Measurements from ENCODE around the gene TCL1A.
"Not testable (repeated sequence)": the region's sequence is repeated elsewhere in the genome, so short reads cannot be mapped to it uniquely, and the experiment has no call there.

Gene TCL1A, protein sequence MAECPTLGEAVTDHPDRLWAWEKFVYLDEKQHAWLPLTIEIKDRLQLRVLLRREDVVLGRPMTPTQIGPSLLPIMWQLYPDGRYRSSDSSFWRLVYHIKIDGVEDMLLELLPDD

DNA sequence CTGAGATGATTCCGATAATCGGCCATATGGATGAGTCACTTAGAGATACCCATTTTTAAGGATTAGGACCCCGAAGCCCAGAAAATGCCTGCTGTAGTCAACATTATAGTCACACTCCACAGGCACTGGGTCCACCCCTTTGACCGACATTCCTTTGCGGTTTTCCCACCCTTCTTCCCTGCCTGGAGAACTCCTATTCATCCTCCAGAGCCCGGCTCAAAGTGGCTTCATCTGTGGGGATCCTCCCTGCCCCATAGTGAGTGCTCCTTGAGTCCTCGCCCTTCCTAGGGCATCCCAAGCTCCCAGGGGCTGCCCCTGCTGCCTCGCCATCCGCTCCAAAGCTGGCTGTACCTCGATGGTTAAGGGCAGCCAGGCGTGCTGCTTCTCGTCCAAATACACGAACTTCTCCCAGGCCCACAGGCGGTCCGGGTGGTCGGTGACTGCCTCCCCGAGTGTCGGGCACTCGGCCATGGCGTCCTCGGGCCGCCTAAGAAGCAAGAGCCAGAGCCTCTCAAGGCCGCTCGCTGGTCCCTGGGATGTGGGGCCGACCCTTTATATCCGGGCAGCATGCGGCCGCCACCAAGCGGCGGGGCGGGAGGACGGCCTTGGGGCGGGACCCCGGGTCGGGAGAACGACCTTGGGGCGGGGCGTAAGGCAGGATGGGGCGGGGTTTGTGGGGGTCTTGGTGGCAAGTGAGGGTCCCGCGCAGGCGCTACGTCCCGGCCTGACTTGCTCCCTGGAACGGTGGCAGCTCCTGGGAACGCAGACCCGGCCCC, at the start of gene TCL1A:
TSS of gene TCL1A (minus strand) at position 530 of the 776 bp plus-strand sequence. CDS start at position 471, 59 bp downstream.
- DNase-seq (ENCODE audit: low read depth in 2 of 2), result no peak

DNA sequence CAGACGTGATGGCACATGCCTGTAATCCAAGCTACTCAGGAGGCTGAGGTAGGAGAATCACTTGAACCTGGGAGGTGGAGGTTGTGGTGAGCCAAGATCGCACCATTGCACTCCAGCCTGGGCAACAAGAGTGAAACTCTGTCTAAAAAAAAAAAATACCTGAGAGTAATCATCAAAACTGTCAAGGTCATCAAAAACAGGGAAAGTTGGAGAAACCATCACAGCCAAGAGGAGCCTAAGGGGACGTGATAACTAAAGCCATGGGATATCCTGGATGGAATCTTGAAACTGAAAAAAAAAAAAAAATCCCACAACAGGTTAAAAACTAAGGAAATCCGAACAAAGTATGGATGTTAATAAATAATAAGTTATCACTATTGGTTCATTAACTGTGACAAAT, 49.1 kb upstream of the TCL1A start:
- DNase-seq (ENCODE audit: low read depth in 2 of 2), result not testable (repeated sequence)

DNA sequence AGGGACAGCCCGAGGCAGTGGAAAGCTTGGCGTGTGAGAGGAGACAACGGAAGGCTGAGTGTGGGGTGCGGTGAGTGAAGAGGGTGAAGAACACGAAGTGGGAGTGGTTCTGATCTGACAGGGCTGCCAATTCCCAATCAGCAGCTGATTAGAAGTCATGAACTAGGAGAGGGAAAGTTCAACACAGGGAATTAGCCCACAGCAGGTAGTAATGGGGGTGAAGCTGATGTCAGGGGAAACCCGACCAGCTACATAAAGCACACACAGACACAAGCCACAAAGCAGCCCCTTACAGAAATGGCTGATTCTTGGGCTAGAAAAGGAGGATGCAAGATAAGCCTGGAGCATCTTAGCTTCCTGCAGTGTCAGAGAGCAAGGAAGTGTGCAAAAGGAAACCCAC, 47.5 kb upstream of the TCL1A start:
- DNase-seq (ENCODE audit: low read depth in 2 of 2), result no peak

DNA sequence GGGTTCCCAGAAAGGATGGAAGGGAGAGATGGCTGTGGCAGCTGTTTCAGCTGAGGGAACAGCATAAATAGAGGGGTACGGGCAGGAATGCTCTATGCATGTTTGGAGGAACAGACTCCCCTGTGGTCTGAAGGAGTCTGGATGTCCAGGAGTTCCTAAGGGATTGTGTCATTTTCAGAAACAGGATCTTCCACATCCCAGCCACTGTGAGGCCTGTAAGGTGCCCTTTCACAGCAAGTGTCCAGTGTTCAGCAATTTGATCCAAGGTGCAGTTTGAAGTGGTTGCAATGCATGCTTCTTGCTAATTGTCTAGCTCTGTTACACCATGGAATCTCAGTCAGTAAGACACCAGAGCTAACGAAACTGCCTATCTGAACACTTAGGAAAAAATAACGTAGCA, 46.7 kb upstream of the TCL1A start:
- DNase-seq (ENCODE audit: low read depth in 2 of 2), result no peak

DNA sequence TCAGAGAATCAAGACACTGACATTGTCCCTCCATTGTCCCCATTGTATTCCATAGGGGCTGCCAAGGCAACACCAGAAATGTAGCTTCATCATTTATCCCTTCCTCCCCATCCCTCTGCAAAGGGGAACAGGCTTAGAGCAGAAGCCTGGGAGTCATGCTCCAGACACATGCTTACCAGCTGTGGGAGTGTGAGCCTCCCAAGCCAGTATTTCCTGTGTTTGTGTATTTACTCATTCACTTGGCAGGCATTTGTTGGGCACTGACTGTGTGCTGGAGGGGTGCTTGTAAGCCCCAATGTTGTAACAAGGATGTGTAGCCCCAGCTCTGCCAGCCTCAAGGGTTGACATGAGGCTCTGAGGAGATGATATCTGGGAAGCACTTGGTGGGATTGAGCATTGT, 46.0 kb upstream of the TCL1A start:
- no peak for DNase-seq (ENCODE audit: low read depth in 2 of 2)

DNA sequence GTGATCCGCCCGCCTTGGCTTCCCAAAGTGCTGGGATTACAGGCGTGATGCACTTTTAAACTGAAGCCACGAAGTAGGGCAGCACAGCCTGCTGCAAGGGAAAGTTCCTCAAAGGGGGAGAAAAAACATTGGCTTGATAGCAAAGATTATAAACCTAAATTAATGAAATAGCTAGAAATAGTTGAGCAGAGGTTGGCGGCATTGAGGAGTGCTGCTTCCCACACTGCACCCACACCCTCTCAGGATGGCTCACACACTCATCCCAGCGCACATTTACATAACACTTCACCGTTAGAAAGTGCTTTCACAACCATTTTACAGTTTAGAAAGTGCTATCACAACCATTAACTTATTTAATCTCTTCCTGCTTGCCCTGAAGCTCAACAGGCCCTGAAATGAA, 44.4 kb upstream of the TCL1A start:
- no peak for DNase-seq (ENCODE audit: low read depth in 2 of 2)

DNA sequence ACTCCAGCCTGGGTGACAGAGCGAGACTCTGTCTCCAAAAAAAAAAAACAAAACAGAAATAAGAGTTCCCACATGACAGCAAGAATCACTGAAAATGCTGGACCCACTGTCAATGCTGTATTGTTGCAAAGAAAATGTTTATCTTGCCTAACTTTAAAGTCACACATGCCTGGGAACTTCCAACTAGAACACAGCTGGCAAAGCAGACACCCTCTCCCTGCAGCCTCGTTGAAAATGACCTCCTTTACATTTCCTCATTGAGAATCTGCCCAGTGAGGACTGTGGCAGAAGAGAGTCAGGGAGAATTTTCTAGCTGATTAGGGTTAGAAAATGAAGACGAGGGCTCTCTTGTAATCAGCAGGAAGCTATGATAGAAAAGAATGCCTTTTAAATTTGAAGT, 42.8 kb upstream of the TCL1A start:
- DNase-seq (ENCODE audit: low read depth in 2 of 2), result no peak

DNA sequence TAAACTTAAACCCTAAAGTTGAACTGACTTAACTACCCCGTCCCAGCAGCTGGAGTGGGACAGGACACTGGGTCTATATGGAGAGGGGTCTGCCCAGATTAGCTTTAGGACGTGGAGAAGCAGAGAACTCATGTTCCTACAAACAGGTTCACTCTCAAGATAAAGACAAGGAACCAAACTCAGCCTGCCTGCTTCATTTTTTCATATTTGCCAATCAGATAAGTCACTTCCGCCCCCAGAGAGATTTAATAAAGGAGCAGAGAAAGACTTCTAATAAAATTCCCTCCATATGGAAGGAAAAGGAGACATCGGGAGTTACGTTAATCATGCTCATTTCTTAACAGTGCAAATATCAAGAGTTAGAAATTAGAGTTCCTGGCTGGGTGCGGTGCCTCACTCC, 42.2 kb upstream of the TCL1A start:
- DNase-seq (ENCODE audit: low read depth in 2 of 2), result no peak

DNA sequence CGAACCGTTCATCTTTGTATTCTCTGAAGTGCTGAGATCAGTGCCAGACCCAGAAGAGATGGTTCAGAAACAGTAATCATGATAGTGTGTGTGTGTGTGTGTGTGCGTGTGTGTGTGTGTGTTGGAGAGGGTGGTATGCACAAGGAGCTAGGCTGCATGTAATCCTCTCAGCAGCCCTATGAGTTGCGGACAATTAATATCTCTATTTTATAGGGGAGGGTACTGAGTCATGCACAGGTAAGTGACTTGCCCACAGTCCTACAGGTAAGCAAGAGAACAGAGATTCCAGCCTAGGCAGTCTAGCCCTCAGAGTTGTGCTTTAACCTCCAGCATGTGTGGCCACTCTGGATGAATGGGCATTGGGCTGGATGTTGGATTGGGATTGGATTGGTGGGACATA, 27.9 kb upstream of the TCL1A start:
- no peak for DNase-seq (ENCODE audit: low read depth in 2 of 2)

DNA sequence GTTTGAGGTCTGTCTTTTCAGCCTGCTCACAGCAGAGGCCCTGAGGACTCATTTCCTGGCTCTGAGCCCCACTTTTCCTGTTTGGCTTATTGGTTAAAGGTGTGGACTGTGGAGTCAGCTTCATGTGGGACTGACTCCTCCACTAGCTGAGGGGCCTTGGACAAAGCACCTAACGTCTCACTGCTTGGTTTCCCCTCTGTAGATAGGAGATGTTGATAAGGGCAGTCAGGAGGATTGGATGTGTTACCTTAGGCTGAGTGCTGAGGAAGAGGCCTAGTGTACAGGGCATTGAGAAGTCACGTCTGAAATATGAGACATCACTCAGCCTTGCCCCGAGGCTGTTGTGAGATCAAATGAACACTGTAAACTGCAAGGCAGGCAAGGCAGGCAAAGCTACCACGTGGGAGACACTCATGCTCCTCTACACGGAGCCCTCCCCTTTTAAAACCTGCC, 27.1 kb upstream of the TCL1A start:
- no peak for DNase-seq (ENCODE audit: low read depth in 2 of 2)

DNA sequence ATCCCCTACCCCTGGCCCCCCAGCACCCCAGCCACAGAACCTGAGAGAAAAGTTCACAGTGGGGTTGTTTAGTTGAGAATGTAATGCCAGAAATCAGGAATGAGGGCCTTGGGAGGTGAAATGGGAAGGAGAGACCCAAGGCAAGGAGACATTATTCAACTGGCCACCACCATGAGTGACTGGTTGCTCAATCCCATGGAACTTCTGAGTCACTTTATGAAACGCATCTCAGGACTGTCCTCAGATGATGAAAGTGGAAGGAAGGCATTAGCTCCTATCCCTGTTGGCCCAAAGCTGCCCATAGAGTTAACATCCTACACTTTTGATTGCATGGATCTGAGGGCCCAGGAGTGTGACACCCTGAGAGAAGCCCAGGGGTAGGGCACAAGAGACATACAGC, 25.4 kb upstream of the TCL1A start:
- no peak for DNase-seq (ENCODE audit: low read depth in 2 of 2)

DNA sequence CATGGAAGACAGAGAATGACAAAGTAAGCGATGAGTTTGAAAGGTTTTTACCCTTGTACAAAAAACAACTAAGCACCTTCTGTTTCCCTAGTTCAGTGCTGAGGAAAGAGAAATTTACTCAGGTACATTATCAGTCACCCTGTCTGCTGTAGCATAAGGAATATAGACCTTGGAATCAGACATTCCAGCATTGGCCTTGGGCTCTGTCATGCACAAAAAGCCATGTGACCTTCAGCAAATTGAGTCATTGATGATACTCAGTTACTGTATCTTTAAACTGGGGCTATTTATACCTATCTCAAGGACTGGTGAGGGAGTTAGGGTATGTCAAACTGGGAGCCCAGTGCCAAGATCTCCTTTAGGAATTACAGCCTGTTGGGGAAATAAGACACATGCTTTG, 19.3 kb upstream of the TCL1A start:
- DNase-seq (ENCODE audit: low read depth in 2 of 2), result no peak

DNA sequence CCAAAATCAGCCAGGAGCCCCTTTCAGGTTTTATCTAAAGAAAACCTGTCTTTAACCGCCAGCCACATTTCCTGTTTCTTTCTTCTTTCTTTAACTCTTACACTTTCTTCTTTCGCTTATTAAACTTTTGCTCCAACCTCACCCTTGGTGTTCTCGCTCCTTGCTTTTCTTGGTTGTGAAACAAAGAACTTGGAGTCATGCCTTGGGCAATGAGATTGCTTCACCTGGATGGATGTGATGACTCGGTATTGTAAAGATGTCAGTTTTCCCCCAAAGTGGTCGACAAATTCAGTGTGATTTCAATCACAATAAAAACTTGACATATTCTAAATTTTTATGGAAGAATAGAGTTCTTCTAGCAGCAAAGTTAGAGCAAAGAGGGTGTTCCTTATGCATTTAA, 16.2 kb upstream of the TCL1A start:
- no peak for DNase-seq (ENCODE audit: low read depth in 2 of 2)

DNA sequence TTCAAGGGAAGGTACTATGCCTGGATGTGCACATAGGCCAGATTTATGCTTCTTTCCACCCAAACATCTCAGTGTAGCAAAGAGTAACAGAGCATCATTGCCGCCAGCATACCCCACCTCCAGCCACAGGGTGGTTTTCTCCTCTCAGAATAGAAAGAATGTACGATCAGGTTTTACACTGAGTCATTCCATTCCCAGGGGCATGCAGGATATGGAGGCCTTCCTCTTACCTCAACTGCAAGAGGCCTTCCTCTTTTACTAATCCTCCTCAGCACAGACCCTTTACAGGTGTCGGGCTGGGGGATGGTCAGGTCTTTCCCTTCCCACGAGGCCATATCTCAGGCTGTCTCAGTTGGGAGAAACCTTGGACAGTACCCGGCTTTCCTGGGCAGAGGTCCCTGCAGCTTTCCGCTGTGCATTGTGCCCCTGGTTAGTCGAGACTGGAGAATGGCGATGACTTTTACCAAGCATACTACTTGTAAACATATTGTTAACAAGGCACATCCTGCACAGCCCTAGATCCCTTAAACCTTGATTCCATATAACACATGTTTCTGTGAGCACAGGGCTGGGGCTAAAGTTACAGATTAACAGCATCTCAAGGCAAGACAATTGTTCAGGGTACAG, 15.6 kb upstream of the TCL1A start:
- not testable (repeated sequence) for DNase-seq (ENCODE audit: low read depth in 2 of 2)

DNA sequence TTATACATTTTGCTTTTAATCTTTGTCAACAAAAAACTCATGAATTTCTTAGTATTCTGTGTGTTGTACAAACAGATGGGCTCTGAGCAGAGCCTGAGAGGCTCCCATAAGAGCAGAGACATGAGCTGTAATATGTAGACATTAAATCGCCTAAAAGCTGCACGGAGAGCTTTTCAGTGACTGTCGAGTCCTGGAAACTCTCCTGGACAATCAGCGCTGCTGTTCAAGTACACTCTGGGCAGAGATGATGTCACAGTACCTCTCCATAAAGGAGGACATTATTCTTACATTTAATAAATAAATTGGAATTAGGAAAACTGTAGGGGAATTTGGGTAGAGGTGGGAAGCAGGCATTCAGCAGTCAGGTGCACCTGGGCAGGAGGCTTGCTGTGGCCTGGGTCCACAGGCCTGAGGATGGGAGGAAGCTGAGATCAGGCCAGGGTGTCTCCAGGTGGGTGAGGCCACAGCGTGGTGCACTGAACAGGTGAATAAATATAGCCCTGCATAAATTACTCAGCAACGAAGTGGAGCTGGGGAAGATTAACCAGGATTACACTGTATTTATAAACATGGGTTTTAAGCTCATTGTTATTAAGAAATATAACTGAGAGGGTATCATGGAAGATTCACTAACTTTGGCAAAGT, 13.3 kb upstream of the TCL1A start:
- no peak for DNase-seq (ENCODE audit: low read depth in 2 of 2)

DNA sequence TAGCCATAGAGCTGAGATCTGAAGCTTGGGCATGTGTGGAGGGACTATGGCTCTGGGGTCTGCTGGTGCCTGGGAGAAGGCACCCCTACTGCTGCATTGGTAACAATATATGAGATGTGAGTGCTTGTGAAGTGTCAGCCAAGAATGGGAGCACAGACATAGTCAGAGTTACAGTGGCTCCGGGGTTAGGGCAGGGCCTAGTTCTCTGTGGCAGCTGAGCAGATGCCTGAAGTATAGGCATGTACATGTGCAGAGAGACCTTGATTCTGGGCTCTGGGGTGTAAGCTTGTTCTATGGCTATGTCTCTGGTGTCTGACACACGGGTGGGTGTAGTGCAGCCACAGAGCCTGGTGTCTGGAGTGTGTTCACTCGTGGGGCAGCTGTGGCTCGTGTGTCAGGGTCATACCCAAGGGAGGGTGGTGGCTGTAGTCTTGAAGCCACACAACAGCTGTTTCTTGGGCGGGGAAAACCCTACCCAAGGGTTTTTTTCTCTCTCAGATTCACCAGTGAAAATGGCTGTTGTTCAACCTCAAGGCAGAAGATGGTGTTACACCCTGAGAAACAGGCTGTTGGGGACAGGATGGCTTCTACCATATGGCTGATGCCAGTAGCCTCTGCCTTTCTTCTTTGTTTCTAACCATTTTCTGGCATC, 11.9 kb upstream of the TCL1A start:
- no peak for DNase-seq (ENCODE audit: low read depth in 2 of 2)

DNA sequence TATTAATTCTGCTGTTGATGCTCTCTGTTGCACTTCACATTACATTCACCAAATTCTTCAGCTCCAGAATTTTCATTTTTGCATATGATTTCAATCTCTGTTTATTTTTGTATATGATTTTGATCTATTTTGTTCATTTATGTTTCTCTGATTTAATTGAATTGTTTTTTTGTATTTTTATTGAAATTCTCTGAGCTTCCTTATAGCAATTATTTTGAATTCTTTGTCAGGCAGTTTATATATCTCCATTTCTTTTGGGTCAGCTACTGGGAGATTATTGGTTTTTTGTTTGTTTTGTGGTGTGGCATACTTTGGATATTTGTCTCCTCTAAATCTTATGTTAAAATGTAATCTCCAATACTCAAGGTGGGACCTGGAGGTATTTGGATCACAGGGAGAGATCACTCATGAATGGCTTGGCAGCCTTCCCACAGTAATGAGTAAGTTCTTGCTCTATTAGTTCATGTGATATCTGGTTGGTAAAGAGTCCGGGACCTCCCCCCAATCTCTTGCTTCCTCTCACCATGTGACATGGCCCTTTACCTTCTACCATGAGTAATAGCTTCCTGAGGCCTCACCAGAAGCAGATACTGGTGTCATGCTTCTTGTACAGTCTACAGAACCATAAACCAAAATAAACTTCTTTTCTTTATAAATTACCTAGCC, 8.7 kb upstream of the TCL1A start:
- no peak for DNase-seq (ENCODE audit: low read depth in 2 of 2)

DNA sequence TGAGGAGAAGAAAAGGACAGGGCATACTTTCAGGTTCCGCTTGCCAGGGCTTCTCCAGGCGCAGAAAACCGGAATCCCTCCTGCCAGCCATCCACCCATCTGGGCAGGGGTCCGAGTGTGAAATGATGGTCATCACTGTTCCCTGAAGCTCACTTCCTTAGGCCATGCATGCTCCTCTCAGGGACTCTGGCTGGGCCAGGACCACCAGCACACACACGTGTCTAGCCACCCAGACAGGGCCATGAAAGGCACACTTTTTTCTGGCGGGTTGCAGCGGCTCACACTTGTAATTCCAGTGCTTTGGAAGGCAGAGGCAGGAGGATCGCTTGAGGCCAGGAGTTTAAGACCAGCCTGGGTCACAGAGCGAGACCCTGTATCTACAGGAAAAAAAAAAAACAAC, 1.5 kb downstream of the TCL1A start:
- no peak for DNase-seq (ENCODE audit: low read depth in 2 of 2)

DNA sequence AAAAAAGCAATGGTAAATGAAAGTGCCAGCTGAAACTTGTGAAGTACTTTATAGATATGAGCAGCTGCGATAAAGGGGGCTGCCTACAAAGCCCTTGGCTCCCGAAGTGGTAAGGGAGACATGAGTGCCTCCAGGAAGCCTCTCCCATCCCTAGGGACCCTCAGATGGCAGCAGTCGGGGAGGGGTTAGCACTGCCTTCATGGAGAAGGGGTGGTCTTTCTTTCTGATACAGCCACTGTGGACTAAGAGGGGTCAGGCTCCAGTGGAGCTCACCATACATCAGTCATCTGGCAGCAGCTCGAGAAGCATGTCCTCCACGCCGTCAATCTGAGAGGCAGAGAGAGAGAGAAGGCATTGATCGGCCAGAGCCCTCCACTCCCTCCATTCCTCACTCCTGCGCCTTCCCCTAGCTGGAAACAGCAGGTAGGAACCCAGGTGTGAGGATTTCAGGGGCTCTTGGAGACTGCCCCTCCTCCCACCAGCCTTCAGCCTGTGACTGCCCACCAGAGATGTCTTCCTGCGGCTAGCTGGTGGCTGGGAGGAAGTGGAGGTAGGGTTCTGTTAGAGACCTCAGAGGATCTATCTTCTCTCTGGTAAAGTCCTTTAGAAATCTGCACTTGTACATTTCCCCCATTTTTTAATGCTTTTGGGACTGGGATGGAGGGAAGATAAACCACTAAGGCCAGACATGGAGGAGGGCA, 2.3 kb downstream of the TCL1A start:
- no peak for DNase-seq (ENCODE audit: low read depth in 2 of 2)

DNA sequence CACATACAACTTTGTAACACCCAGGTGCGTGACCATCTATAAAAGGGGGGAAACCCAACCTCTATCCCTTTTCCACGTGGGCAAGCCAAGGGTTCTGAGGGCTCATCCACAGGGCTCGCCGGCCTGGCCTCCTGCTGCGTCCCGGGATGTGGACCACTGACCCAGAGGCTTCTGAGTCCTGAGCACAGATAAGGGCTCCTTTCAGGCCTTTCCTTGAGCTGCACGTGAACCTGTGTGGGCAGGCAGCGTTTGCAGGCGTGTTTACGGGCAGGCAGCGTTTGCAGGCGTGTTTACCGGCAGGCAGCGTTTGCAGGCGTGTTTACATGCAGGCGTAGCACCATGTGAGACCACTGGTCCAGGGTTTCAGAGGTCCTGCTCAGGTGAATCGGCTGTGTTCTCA, 3.8 kb downstream of the TCL1A start:
- no peak for DNase-seq (ENCODE audit: low read depth in 2 of 2)

DNA sequence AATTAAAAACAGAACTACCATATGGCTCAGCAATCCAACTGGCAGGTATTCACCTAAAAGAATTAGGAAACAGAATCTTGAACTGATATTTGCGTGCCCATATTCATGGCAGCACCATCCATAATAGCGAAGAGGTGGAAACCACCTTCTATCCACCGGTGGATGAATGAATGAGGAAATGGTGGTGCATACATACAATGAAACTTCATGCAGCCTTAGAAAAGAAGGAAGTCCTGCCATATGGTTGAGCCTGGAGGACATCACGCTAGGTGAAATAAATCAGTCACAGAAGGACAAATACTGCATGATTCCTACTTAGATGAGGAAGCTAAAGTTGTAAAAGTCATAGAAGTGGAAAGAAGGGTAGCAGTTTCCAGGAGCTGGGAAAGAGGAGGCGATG, 6.6 kb downstream of the TCL1A start:
- DNase-seq (ENCODE audit: low read depth in 2 of 2), result no peak

Data from activated CD4-positive, alpha-beta T cell treated with anti-CD3 and anti-CD28 coated beads for 24 hours (primary cell).